HG02884 (cell line): Measurements from ENCODE around the gene KIAA1671.

ENCODE experiments used
- ATAC-seq: cut with Tn5 transposase; IDR thresholded peaks from one replicate; pipeline ENCODE4 v1.9.1; 2021; ENCODE audit warnings: mild to moderate bottlenecking, moderate library complexity; ENCODE audit not compliant: unreplicated experiment

Gene KIAA1671

GRCh38 chr22:25109878-25110595 lies 157.5 kb downstream of the KIAA1671 start:
- ATAC-seq = no peak

GRCh38 chr22:25110596-25110845 lies 158.0 kb downstream of the KIAA1671 start:
- no peak for ATAC-seq

GRCh38 chr22:25110846-25111578 lies 158.5 kb downstream of the KIAA1671 start:
- ATAC-seq = no peak

- no peak for ATAC-seq
These were observed 159.3 kb downstream of the KIAA1671 start for GRCh38 chr22:25111579-25112517.

- ATAC-seq = no peak
These were observed 160.2 kb downstream of the KIAA1671 start for GRCh38 chr22:25112538-25113253.

DNA sequence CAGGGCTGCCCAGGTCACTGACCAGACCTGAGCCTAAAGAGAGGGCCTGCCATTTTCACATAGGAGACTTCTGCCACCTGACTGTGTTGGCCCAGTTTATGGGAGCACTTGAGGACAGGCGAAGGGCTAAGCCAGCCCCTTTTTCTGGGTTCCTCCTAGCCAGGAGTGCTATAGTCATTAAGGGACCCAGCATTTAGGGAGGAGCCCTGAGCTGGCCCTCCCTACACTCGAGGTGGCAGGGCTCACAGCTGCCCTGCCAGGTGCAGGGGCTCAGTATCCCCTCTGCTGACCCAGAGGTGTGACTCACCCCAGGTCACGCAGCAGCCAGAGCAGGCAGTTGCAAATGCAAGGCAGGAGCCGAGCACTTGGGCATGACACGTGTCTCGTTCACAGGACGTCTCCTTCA lies 160.8 kb downstream of the KIAA1671 start:
- ATAC-seq = no peak

DNA sequence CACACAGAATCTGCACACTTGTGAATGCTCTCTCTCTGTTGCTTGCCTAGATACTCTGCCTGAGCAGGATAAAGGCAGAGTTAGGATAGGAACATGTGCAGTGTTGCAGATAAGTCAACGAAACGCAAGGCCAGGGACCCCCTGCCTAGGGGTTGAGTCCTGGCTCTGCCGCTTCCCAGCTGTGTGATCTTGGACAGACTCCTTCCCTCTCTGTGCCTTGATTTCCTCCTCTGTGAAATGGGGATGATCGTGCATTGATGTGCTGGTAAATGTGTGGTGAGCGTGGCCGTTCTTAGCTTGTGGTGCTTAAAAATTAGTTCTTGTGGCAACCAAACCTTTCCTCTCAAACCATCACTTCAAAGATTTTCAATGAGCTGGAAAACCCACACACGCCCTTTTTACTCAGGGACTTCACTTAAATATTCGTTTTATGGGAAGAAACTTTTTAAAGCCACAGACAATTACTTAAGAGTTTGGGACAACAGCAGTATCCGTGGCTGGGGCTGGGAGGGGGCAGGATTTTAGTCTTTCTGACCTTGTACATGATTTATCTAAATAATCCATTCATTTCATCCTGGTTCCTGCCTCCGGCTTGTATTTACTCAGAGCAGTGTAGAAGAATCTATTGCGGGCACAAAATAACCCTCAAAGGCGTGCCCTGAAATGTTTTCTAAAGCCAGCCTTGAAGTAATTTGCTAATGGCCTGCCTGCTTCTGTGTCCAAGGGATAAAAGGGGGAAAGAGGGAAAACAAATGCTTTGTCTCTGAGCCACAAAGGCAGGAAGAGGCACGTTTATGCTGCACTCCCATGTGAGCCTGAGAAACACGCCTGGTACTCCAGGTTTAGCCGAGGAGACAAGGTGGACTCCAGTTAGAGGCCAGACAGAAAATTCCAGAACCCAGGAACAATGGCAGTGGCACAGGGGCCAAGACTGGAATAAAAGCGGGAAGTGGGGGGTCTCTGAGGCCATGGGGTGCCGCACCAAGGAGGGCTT lies 162.2 kb downstream of the KIAA1671 start:
- ATAC-seq = no peak

DNA sequence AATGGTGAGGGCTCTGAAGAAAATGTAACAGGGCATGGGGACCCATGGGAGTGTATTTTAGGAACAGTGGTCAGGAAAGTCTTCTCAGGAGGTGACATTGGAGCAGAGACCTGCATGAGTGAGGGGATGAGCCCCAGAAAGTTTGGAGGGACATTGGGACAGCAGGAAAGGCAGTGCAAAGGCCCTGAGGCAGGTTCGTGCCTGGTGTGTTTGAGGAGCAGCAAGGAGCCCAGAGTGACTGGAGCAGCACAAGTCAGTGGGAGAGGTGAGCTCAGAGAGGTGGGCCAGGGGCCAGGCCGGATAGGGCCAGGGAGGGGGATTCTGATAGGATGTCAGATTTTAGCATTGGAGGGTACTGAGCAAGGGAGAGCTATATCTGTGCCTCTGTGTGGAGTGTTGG lies 167.1 kb downstream of the KIAA1671 start:
- no peak for ATAC-seq

- ATAC-seq = no peak
These were observed 167.6 kb downstream of the KIAA1671 start for GRCh38 chr22:25120093-25120561.

GRCh38 chr22:25120761-25121212 lies 168.3 kb downstream of the KIAA1671 start:
- ATAC-seq = no peak

- ATAC-seq = no peak
These were observed 169.7 kb downstream of the KIAA1671 start for GRCh38 chr22:25122136-25122764.

- no peak for ATAC-seq
These were observed 171.2 kb downstream of the KIAA1671 start for GRCh38 chr22:25123677-25124076.

GRCh38 chr22:25125693-25126357 lies 173.3 kb downstream of the KIAA1671 start:
- ATAC-seq = no peak

GRCh38 chr22:25126510-25126909 lies 174.0 kb downstream of the KIAA1671 start:
- ATAC-seq = no peak

DNA sequence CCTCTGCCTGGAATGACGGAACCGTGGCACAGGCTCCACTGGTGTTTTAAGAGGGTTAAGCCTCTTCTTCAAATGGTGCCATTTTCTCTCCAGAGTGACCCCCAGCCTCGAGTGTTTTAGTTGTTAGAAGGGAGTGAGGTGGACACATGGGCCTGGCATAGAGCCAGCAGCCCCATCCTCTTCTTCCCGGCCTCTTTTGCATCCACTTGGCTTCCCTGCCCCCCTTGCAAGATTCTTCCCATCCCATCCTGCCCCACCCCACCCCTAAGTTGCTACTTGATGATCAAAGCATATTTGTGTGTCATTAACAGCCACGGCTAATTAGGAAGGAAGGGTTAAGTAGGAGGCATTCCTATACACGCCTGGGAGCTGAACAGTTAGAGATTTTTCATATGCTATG lies 174.8 kb downstream of the KIAA1671 start:
- no peak for ATAC-seq

DNA sequence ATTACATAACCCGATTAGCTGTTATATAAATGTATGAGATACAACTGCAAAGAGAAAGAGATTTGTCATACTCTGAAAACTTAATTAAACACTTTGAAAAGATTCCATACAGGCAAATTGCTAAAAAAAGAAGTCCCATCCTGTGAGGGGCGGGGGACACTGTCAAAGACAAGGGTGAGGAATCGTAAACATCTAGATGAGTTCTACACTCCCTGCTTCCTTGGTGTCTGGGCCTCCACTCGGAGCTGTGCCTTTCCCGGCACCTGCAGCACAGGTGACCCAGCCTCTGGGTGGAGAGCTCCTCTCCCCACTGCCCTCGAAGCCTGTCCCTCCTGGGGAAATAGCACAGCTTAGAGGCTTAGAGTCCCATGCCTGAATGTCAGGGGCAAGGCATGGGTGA lies 177.9 kb downstream of the KIAA1671 start:
- no peak for ATAC-seq

GRCh38 chr22:25131198-25131887 lies 178.8 kb downstream of the KIAA1671 start:
- no peak for ATAC-seq

DNA sequence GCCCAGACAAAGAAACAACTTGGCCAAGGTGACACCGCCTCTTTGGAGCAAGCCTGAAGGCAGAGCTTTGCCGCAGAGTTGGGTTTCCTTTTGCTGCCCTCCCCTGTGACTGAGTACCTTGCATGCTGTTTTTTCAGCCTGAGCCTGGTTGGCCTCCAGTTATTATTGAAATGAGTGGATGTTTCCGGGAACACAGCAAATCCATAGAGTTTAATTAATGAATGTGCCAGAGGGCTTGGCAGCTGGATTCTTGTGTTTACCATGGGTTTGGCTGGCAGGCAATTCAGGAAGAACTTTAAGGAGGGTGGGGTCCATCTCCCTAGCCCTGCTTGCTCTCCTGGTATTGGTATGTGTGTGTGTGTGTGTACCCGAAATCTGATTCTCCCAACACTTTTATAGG lies 181.5 kb downstream of the KIAA1671 start:
- ATAC-seq = no peak
